Endothelial cell of umbilical vein (primary cell): ENCODE measurements around the gene AP5Z1. TPM values are rescaled to one million over a fixed set of nuclear protein-coding genes. Genes with fewer than 3 reads are reported as not detected.

ENCODE experiments used
- BruUV-seq: library from RNA; stranded (reverse); fragments of 400-500 nt; replicated peaks from 2 replicates; lab custom pipeline; 2021; lab: Mats Ljungman, UMichigan
- CTCF ChIA-PET: fragments of 300-600, 350-600 bp; sonication (Branson Sonifier 250); formaldehyde crosslinking; loops from one replicate; lab custom pipeline; 2021; ENCODE audit warnings: antibody characterized with exemption, inconsistent platforms; lab: Charles Lee
- POLR2A ChIA-PET: fragments of 300-600, 350-600 bp; sonication (Branson Sonifier 250); formaldehyde crosslinking; loops from one replicate; lab custom pipeline; 2021; ENCODE audit warnings: antibody characterized with exemption, inconsistent platforms; lab: Charles Lee
- DNase-seq: peaks from one replicate; pipeline ENCODE4 v3.0.0-alpha.2; 2011; ENCODE audit warnings: low read depth, low spot score
- FAIRE-seq: peaks from 2 replicates; lab custom pipeline; 2011; peaks lifted over from hg19 to GRCh38; lab: Jason Lieb, UNC
- H2AFZ ChIP-seq: 2 replicates; pipeline ENCODE4 v1.6.0; 2012; ENCODE audit warnings: low read depth, low read length, control low read depth, inconsistent platforms
- H3K27ac ChIP-seq: 2 replicates; pipeline ENCODE4 v1.5.1; 2011; ENCODE audit warnings: low read depth, mild to moderate bottlenecking, control low read depth, low read length, moderate library complexity; ENCODE audit not compliant: insufficient read depth
- H3K27me3 ChIP-seq, 2 experiments: 2 replicates each; pipeline versions ENCODE4 v1.6.0 to v1.6.1; 2011; ENCODE audit warnings: low read length in 2 of 2, mixed read lengths in 1 of 2; ENCODE audit not compliant: control insufficient read depth in 2 of 2, insufficient read depth in 2 of 2
- H3K36me3 ChIP-seq, 2 experiments: 2 replicates in 1 of 2; 3 replicates in 1 of 2; pipeline ENCODE4 v1.5.1; 2011; ENCODE audit warnings: low read length in 2 of 2, mild to moderate bottlenecking in 1 of 2, moderate library complexity in 1 of 2; ENCODE audit not compliant: control insufficient read depth in 2 of 2, insufficient read depth in 2 of 2; ENCODE audit errors: extremely low read depth in 1 of 2
- H3K4me1 ChIP-seq: 3 replicates; pipeline ENCODE4 v1.5.1; 2011; ENCODE audit warnings: mild to moderate bottlenecking, low read length; ENCODE audit not compliant: control insufficient read depth, insufficient read depth; ENCODE audit errors: extremely low read depth
- H3K4me2 ChIP-seq: 2 replicates; pipeline ENCODE4 v1.6.1; 2011; ENCODE audit warnings: low read length, control low read depth, mixed read lengths; ENCODE audit not compliant: insufficient read depth
- H3K4me3 ChIP-seq, 3 experiments: fragments of 200-600 bp in 1 of 3; sonication (generic), shearing (Covaris generic) in 1 of 3; replicated peaks in 1 of 3; 2 replicates each; pipeline ENCODE4 v1.5.1; 2011 to 2016; ENCODE audit warnings: control low read depth in 3 of 3, low read length in 3 of 3, mild to moderate bottlenecking in 2 of 3, inconsistent platforms in 1 of 3, low read depth in 1 of 3, moderate library complexity in 1 of 3; ENCODE audit not compliant: insufficient read depth in 1 of 3
- H3K79me2 ChIP-seq: 2 replicates; pipeline ENCODE4 v1.6.0; 2012; ENCODE audit warnings: low read length, inconsistent platforms; ENCODE audit not compliant: control insufficient read depth, insufficient read depth
- H3K9ac ChIP-seq: replicated peaks from 2 replicates; pipeline ENCODE3; 2011; ENCODE audit warnings: low read length, control low read depth; ENCODE audit not compliant: insufficient read depth; ENCODE audit errors: extremely low read depth
- H3K9me1 ChIP-seq: replicated peaks from 3 replicates; pipeline ENCODE4 v1.6.0; 2011; ENCODE audit warnings: mild to moderate bottlenecking, low read length; ENCODE audit not compliant: control insufficient read depth, insufficient read depth; ENCODE audit errors: extremely low read depth
- H3K9me3 ChIP-seq: replicated peaks from 2 replicates; pipeline ENCODE4 v1.5.1; 2012; ENCODE audit warnings: low read length, inconsistent platforms; ENCODE audit not compliant: control insufficient read depth, insufficient read depth
- H4K20me1 ChIP-seq: replicated peaks from 2 replicates; pipeline ENCODE3; 2011; ENCODE audit warnings: mild to moderate bottlenecking, low read length; ENCODE audit not compliant: control insufficient read depth, insufficient read depth; ENCODE audit errors: extremely low read depth
- CTCF ChIP-seq, 2 donors: IDR thresholded peaks; 1 replicate in 1 of 2; 2 replicates in 1 of 2; pipeline ENCODE4 v1.5.1; 2011; ENCODE audit warnings: low read length in 2 of 2, mild to moderate bottlenecking in 2 of 2, moderate library complexity in 2 of 2, control low read depth in 1 of 2, inconsistent platforms in 1 of 2, low read depth in 1 of 2; ENCODE audit not compliant: insufficient read depth in 1 of 2; ENCODE audit errors: extremely low read depth in 1 of 2
- EZH2 ChIP-seq: IDR thresholded peaks from 2 replicates; pipeline ENCODE4 v1.6.1; 2012; ENCODE audit warnings: borderline replicate concordance, low read depth, mild to moderate bottlenecking, moderate library complexity, low read length, inconsistent platforms; ENCODE audit not compliant: severe bottlenecking
- FOS ChIP-seq: IDR thresholded peaks from 2 replicates; pipeline ENCODE4 v1.6.1; 2011; ENCODE audit warnings: mild to moderate bottlenecking, low read length, moderate library complexity, borderline replicate concordance; ENCODE audit not compliant: insufficient read depth
- GATA2 ChIP-seq: IDR thresholded peaks from 2 replicates; pipeline ENCODE4 v1.7.0; 2011; ENCODE audit warnings: low read depth, mild to moderate bottlenecking, moderate library complexity, mixed read lengths, low read length; ENCODE audit not compliant: insufficient read length, insufficient read depth
- JUN ChIP-seq: IDR thresholded peaks from 2 replicates; pipeline ENCODE4 v1.6.1; 2011; ENCODE audit warnings: borderline replicate concordance, low read depth; ENCODE audit not compliant: insufficient read length, insufficient read depth
- MAX ChIP-seq: IDR thresholded peaks from 2 replicates; pipeline ENCODE4 v1.6.1; 2011; ENCODE audit not compliant: insufficient read depth, insufficient read length
- POLR2A ChIP-seq: IDR thresholded peaks from 2 replicates; pipeline ENCODE4 v1.6.1; 2012; ENCODE audit warnings: low read depth, mild to moderate bottlenecking, control low read depth, low read length
- POLR2AphosphoS5 ChIP-seq: IDR thresholded peaks from 2 replicates; pipeline ENCODE4 v1.6.1; 2012; ENCODE audit warnings: low read depth, mild to moderate bottlenecking, control low read depth, low read length, moderate library complexity; ENCODE audit not compliant: insufficient read depth
- dilution Hi-C: fragments of 300-500 bp; cut with MboI; formaldehyde crosslinking; loops from one replicate; pipeline ENCODE4 v1.15.0; 2019; ENCODE audit warnings: low sequenced_read_pairs; ENCODE audit not compliant: extremely low pct_ligation_motif_present
- intact Hi-C: fragments of 100-400 bp; cut with micrococcal nuclease; formaldehyde crosslinking; loops from one replicate; pipeline ENCODE4 v1.10.0; 2022
- polyA plus RNA-seq, 4 experiments: library from polyadenylated mRNA; depleted of rRNA in 3 of 4; stranded (reverse) in 3 of 4; unstranded in 1 of 4; fragments of >200 nt; gene quantifications; 2 replicates each; pipeline versions ENCODE4 v1.2.1 to v1.2.3, GENCODE V29; 2011 to 2012; ENCODE audit warnings: missing spikeins in 1 of 4
- total RNA-seq: library from RNA; stranded (reverse); gene quantifications from 2 replicates; pipeline ENCODE4 v1.2.3, GENCODE V29; 2021

The AP5Z1 gene
- total and polyA plus RNA-seq, 2 donors (not counting 3 experiments of a cell fraction or from before 2014, with no cell fraction given) = 53.7 to 58.9 TPM

DNA sequence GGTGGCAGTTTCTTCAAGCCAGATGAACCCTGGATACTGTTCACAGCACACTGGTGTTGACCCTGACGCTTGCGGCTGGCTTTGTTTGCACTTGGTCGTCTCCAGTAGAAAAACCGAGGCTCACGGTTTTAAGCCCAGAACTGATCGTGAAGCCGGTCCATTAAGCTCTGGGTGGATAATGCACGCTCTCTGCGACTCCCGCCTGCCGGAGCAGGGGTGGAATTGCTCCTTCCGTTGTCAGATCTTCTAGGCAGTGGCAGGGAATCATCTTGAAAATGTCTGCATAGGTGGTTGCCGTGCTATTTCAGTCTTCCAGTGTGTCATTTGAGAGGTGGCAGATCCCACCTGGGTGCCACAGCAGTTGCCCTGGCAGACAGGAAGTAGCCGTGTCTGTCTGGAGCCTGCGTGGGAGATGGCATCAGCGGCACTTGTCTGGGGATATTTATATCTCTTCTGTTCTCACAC is 35.9 kb upstream of the AP5Z1 start:
- CTCF ChIA-PET = interaction anchor here (1.0 kb wide), 1 partner anchor 15 kb away, joined by 5 read pairs; no protein-coding TSS in a partner anchor
- TF ChIP-seq MAX = no peak
- TF ChIP-seq POLR2AphosphoS5 = no peak
- no peak for TF ChIP-seq FOS
- TF ChIP-seq CTCF (IDR thresholded peaks at IDR 0.05; ENCODE audit: extremely low read depth in 1 of 2, insufficient read depth in 1 of 2, low read depth in 1 of 2, low read length in 2 of 2) = no peak
- TF ChIP-seq POLR2A = no peak
- no peak for TF ChIP-seq JUN
- TF ChIP-seq GATA2 = no peak
- TF ChIP-seq EZH2 = no peak
- H3K27ac ChIP-seq = peak overlapping the region; percentile 71
- peaks cover 7 to 11% of the 10 kb centered on the region in 2 experiments for H3K36me3 ChIP-seq
- no peak overlapping the region for H3K4me2 ChIP-seq
- intact Hi-C loops = no loop called here
- no TSS peak for BruUV-seq
- POLR2A ChIA-PET = no interaction called here
- FAIRE-seq (no peak), DNase-seq (no peak)
- H3K9ac ChIP-seq = no peak overlapping the region
- no peaks in the 10 kb centered on the region for H3K9me1 ChIP-seq
- peaks cover 34% of the 10 kb centered on the region for H3K79me2 ChIP-seq
- no peaks in the 10 kb centered on the region for H3K27me3 ChIP-seq
- no peak overlapping the region for H2AFZ ChIP-seq
- no peaks in the 10 kb centered on the region for H3K9me3 ChIP-seq
- H3K4me1 ChIP-seq = peaks cover 22% of the 10 kb centered on the region
- dilution Hi-C loops = no loop called here
- H4K20me1 ChIP-seq = no peaks in the 10 kb centered on the region
- no peak overlapping the region for H3K4me3 ChIP-seq
